ENCODE data around the gene CORO1A. TPM values are rescaled to one million over a fixed set of nuclear protein-coding genes. Genes with fewer than 3 reads are reported as not detected.

The CORO1A gene
- polyA plus RNA-seq, 1 donor from 2014 or later = 106 TPM

DNA sequence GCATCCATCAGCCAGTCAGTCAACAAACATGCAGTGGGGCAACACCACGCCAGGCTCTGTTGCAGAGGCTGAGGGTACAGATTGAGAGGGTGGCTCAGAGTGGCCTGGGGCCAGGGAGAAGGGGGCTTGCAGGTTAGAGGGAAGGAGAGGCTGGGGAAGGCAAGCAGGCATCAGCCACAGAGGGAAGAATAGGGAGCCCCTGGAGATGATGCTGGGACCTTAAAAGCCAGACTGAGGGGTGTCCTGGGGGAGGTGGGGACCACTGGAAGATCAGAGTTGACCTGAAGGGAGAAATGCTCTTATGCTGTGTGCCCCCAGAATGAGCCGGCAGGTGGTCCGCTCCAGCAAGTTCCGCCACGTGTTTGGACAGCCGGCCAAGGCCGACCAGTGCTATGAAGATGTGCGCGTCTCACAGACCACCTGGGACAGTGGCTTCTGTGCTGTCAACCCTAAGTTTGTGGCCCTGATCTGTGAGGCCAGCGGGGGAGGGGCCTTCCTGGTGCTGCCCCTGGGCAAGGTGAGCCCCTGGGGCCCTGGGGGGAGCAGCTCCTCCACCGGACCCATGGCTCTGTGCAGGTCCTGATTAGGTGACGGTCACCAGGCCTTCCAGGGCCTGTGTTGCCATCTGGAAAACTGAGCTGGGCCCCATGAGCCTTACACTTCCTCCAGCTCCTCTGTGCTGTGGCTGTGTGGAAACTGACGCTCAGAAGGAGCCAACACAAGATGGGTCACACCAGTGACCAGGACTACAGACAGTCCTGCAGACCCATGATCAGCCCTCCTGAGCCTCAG is 1.7 kb downstream of the CORO1A start:
- no peaks in the 10 kb centered on the region for H3K36me3 ChIP-seq (ENCODE audit: insufficient read depth, low read length)
- peak overlapping the region; percentile 63 for H3K4me2 ChIP-seq (ENCODE audit: low read length)
- peak overlapping the region; percentile 92 for H3K4me3 ChIP-seq (ENCODE audit: low read length)
- H3K27ac ChIP-seq (ENCODE audit: low read length) = no peak overlapping the region
- H3K9ac ChIP-seq (ENCODE audit: low read length) = peak overlapping the region; percentile 84
- TF ChIP-seq POLR2AphosphoS5 (IDR thresholded peaks at IDR 0.05) (no peak), SMC3 (conservative IDR thresholded peaks at IDR 0.05; ENCODE audit: poor library complexity) (no peak), EP300 (conservative IDR thresholded peaks at IDR 0.05; ENCODE audit: poor library complexity, severe bottlenecking) (no peak), EZH2 (IDR thresholded peaks at IDR 0.05; ENCODE audit: borderline replicate concordance, insufficient read depth, low read length, poor library complexity, severe bottlenecking) (no peak), RAD21 (conservative IDR thresholded peaks at IDR 0.05) (no peak), TAF1 (IDR thresholded peaks at IDR 0.05; ENCODE audit: low read depth) (no peak), MXI1 (conservative IDR thresholded peaks at IDR 0.05; ENCODE audit: poor library complexity, severe bottlenecking) (no peak)
- TF ChIP-seq, protein P1, sequence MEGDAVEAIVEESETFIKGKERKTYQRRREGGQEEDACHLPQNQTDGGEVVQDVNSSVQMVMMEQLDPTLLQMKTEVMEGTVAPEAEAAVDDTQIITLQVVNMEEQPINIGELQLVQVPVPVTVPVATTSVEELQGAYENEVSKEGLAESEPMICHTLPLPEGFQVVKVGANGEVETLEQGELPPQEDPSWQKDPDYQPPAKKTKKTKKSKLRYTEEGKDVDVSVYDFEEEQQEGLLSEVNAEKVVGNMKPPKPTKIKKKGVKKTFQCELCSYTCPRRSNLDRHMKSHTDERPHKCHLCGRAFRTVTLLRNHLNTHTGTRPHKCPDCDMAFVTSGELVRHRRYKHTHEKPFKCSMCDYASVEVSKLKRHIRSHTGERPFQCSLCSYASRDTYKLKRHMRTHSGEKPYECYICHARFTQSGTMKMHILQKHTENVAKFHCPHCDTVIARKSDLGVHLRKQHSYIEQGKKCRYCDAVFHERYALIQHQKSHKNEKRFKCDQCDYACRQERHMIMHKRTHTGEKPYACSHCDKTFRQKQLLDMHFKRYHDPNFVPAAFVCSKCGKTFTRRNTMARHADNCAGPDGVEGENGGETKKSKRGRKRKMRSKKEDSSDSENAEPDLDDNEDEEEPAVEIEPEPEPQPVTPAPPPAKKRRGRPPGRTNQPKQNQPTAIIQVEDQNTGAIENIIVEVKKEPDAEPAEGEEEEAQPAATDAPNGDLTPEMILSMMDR (IDR thresholded peaks at IDR 0.05; ENCODE audit: poor library complexity, severe bottlenecking) = no peak
- TF ChIP-seq, protein P2, sequence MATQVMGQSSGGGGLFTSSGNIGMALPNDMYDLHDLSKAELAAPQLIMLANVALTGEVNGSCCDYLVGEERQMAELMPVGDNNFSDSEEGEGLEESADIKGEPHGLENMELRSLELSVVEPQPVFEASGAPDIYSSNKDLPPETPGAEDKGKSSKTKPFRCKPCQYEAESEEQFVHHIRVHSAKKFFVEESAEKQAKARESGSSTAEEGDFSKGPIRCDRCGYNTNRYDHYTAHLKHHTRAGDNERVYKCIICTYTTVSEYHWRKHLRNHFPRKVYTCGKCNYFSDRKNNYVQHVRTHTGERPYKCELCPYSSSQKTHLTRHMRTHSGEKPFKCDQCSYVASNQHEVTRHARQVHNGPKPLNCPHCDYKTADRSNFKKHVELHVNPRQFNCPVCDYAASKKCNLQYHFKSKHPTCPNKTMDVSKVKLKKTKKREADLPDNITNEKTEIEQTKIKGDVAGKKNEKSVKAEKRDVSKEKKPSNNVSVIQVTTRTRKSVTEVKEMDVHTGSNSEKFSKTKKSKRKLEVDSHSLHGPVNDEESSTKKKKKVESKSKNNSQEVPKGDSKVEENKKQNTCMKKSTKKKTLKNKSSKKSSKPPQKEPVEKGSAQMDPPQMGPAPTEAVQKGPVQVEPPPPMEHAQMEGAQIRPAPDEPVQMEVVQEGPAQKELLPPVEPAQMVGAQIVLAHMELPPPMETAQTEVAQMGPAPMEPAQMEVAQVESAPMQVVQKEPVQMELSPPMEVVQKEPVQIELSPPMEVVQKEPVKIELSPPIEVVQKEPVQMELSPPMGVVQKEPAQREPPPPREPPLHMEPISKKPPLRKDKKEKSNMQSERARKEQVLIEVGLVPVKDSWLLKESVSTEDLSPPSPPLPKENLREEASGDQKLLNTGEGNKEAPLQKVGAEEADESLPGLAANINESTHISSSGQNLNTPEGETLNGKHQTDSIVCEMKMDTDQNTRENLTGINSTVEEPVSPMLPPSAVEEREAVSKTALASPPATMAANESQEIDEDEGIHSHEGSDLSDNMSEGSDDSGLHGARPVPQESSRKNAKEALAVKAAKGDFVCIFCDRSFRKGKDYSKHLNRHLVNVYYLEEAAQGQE (IDR thresholded peaks at IDR 0.05; ENCODE audit: borderline replicate concordance) = no peak
- H3K9me2 ChIP-seq (ENCODE audit: insufficient read depth, low read length) = no peaks in the 10 kb centered on the region
- H2AFZ ChIP-seq (ENCODE audit: low read depth, low read length) = no peak overlapping the region
- no peaks in the 10 kb centered on the region for H3K9me3 ChIP-seq (ENCODE audit: low read length)
- peaks cover 9% of the 10 kb centered on the region for H3K79me2 ChIP-seq (replicated peaks; ENCODE audit: insufficient read depth, low read length)
- H3K27me3 ChIP-seq (ENCODE audit: insufficient read depth, low read depth, low read length) = no peaks in the 10 kb centered on the region
- no peaks in the 10 kb centered on the region for H3F3A ChIP-seq (ENCODE audit: insufficient read depth, low read length, poor library complexity, severe bottlenecking)
- H4K20me1 ChIP-seq (ENCODE audit: insufficient read depth) = no peaks in the 10 kb centered on the region

DNA sequence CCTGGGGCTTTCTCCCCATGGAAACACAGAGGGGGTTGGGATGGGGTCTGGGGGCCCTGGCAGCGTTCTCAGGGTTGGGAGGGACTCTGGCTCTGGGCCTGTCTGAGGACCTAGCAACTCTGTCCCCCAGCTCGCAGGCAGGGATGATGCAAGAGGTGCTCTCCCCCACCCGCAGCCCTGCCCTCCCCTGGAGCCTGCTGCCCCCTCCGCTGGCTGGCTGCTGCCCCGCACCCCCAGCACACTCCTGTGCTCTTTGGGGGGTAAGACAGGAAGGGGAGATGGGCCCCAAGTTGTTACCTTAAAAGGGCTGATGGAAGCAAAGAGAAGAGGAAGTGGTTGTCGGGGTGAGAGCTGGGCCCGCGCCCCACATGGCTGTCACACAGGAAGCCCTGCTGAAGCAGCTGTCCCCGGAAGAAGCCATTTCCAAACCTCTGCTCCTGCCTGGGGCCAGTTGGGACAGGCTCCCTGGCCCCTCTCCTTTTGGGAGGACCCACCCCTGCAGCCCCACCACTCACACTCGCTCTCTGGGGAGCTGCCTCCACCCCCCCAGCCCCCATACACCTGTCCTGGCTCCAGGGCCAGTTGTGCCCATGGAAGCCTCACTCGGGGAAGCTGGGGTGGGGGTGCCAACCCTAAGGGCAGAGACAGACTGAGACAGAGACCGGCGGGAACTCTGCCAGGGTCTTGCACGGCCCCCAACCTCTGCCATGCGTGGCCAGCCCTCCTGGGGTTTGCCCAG is 2.5 kb downstream of the CORO1A start:
- Histone ChIP-seq H3K4me2 (ENCODE audit: low read length) (no peak overlapping the region), H3K9me2 (ENCODE audit: insufficient read depth, low read length) (no peaks in the 10 kb centered on the region), H3K4me3 (ENCODE audit: low read length) (peak overlapping the region; percentile 92), H3F3A (ENCODE audit: insufficient read depth, low read length, poor library complexity, severe bottlenecking) (no peaks in the 10 kb centered on the region), H3K9me3 (ENCODE audit: low read length) (no peaks in the 10 kb centered on the region), H2AFZ (ENCODE audit: low read depth, low read length) (no peak overlapping the region), H3K27me3 (ENCODE audit: insufficient read depth, low read depth, low read length) (no peaks in the 10 kb centered on the region), H3K36me3 (ENCODE audit: insufficient read depth, low read length) (no peaks in the 10 kb centered on the region), H3K27ac (ENCODE audit: low read length) (no peak overlapping the region), H4K20me1 (ENCODE audit: insufficient read depth) (no peaks in the 10 kb centered on the region), H3K9ac (ENCODE audit: low read length) (no peak overlapping the region), H3K79me2 (replicated peaks; ENCODE audit: insufficient read depth, low read length) (peaks cover 9% of the 10 kb centered on the region)
- TF ChIP-seq POLR2AphosphoS5 (IDR thresholded peaks at IDR 0.05) (no peak), EZH2 (IDR thresholded peaks at IDR 0.05; ENCODE audit: borderline replicate concordance, insufficient read depth, low read length, poor library complexity, severe bottlenecking) (no peak), RAD21 (conservative IDR thresholded peaks at IDR 0.05) (no peak), MXI1 (conservative IDR thresholded peaks at IDR 0.05; ENCODE audit: poor library complexity, severe bottlenecking) (no peak), TAF1 (IDR thresholded peaks at IDR 0.05; ENCODE audit: low read depth) (no peak), SMC3 (conservative IDR thresholded peaks at IDR 0.05; ENCODE audit: poor library complexity) (no peak), EP300 (conservative IDR thresholded peaks at IDR 0.05; ENCODE audit: poor library complexity, severe bottlenecking) (no peak)
- TF ChIP-seq, protein P2 (IDR thresholded peaks at IDR 0.05; ENCODE audit: borderline replicate concordance) = no peak
- TF ChIP-seq, protein P1 (IDR thresholded peaks at IDR 0.05; ENCODE audit: poor library complexity, severe bottlenecking) = no peak
